GM10266 (cell line): ENCODE data around the gene TMC5.

Experiments used
- DNase-seq: peaks from one replicate; pipeline ENCODE4 v3.0.0; 2012; ENCODE audit errors: extremely low spot score
- CTCF ChIP-seq: IDR thresholded peaks from 2 replicates; pipeline ENCODE4 v1.5.1; 2012; ENCODE audit warnings: mild to moderate bottlenecking, low read depth; ENCODE audit not compliant: control insufficient read depth, insufficient read depth; ENCODE audit errors: missing control alignments

The TMC5 gene

DNA sequence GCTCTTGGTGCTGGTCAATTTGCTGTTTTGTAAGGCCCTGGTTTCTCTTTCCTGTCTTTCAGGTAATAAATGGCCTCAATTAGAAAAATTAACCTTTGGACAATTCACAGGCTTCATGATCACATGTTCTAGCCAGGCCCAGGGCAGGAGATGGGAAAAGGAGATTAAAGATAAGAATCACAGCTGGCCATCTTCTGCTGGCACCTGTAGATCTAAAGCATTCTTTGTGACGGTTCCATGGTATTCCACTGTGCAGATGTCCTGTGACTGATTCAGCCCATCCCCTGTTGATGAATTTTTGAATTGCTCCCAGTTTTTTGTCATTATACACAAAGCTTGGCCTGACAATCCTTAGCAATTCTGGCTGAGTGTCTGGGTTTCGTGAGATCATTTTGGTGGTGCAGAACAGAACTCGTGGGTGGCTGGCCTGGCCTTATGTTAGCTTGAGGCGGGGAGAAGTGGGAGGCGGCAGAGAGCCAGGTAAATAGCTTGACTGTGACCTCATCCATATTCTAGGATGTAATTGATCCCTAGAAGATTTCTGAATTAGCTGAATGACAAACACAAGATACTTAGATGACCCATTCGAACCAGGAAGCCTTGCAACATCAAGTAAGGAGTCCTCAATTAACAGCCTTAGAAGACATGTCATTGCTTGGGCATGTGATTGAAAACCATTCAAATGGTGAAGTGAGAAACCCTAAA is 14.1 kb downstream of the TMC5 start:
- no peak for TF ChIP-seq CTCF

DNA sequence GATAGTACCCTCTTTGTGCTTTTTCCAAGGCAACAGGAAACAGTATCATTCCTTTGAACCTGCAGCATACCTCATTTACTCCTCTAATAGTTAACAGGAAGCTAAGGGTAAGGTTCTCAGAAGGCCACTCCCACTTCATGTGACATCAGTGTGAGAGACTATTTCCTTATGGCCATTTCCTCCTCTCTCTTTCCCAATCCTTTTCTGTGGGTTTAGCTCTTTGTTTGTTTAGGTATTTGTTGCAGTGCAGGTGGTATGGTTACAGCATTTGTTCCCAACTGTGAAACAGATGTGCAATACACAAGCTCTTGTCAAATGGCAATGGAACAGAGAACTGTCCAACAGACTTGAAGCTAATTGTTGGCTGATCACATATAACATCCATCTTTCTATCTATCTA is 14.7 kb downstream of the TMC5 start:
- DNase-seq, result no peak
- no peak for TF ChIP-seq CTCF

More for the DNA sequence above, 14.1 kb downstream of the TMC5 start:
- DNase-seq, result no peak

- no peak for TF ChIP-seq CTCF
- no peak for DNase-seq
These were observed 16.9 kb downstream of the TMC5 start for GRCh38 chr16:19434584-19434983.

DNA sequence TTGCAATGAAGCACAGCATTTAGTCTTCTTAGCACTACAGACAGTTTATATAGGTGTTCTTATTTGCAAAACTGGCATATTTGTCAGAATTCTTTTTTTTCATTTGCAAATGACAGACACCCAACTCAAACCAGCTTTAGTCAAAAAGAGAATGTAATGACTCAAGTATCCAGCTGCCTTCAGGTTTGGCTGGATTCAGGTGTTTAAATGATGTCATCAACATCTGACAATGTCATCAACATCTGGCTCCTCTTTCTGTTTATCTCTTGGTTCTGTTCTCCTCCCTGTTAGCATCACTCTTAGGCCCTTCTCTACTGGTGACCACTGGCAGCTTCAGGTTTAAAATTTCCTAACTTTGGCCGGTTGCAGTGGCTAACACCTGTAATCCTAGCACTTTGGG is 18.9 kb downstream of the TMC5 start:
- TF ChIP-seq CTCF, result no peak
- no peak for DNase-seq

DNA sequence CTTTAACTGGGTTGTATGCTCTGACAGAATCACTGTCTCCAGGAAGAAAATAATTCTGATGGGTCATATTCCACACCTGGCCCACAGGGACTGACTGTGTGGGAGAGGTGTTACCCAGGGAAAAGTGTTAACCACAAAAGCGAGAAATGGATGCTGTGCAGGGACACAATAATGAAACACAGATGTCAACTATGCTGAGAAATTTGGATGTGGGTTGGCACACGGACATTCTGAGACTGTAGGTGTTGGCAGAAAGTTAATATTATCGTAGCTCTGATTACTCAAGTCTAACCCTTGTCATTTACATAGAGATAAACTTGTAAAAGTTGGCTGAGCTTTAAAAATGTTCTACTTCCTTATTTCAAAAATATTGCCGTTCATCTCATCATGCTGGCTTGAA is 19.6 kb downstream of the TMC5 start:
- DNase-seq, result no peak
- TF ChIP-seq CTCF, result no peak

DNA sequence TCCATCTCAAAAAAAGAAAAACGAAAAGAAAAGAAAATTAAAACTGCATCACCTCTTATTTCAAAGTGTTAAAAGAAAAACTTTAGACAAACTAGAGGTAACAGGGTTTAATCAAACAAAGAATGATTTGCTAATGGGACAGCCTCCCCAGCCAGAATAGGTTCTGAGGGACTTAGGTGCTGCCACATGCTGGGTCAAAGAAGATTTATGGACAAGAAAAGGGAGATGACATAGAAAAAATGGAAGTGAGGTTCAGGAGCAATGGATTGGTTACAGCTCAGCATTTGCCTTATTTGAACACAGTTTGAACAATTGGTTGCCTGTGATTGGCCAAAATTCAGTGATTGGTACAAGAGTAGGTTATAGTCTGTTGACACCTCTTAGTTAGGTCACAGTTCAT is 21.1 kb downstream of the TMC5 start:
- TF ChIP-seq CTCF, result no peak
- no peak for DNase-seq

DNA sequence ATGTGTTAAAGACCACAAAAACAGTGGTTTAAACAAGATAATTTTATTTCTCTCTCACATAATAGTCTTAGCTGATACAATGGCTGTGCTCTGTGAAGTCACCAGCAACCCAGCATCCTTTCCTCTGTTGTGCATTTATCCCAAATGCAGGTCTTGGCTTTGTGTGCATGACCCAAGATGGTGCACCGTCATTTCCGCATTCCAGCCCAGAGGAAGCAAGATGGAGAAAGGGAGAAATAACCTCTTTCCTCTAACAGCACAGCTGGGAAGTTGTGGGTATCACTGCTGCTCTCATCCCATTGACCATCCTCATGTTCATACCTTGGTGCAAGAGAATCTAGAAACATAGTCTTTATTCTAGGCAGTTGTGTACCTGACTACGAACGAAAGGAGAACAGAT is 21.8 kb downstream of the TMC5 start:
- no peak for DNase-seq
- no peak for TF ChIP-seq CTCF
